Measurements from ENCODE around the gene DNASE1L3.

The DNASE1L3 gene

GRCh38 chr3:58191361-58191991 lies 19.3 kb downstream of the DNASE1L3 start:
- TF ChIP-seq CTCF (IDR thresholded peaks at IDR 0.05; ENCODE audit: low read length, missing control alignments), result no peak
- DNase-seq (ENCODE audit: low read depth), result no peak
- H3K4me3 ChIP-seq (replicated peaks; ENCODE audit: low read depth, low read length), result no peak overlapping the region

GRCh38 chr3:58190882-58191281 lies 19.9 kb downstream of the DNASE1L3 start:
- no peak for TF ChIP-seq CTCF (IDR thresholded peaks at IDR 0.05; ENCODE audit: low read length, missing control alignments)
- DNase-seq (ENCODE audit: low read depth), result no peak
- H3K4me3 ChIP-seq (replicated peaks; ENCODE audit: low read depth, low read length), result no peak overlapping the region

GRCh38 chr3:58190291-58190690 lies 20.5 kb downstream of the DNASE1L3 start:
- no peak for TF ChIP-seq CTCF (IDR thresholded peaks at IDR 0.05; ENCODE audit: low read length, missing control alignments)
- DNase-seq (ENCODE audit: low read depth), result no peak
- no peak overlapping the region for H3K4me3 ChIP-seq (replicated peaks; ENCODE audit: low read depth, low read length)

GRCh38 chr3:58189691-58190090 lies 21.1 kb downstream of the DNASE1L3 start:
- H3K4me3 ChIP-seq (replicated peaks; ENCODE audit: low read depth, low read length), result no peak overlapping the region
- no peak for TF ChIP-seq CTCF (IDR thresholded peaks at IDR 0.05; ENCODE audit: low read length, missing control alignments)
- DNase-seq (ENCODE audit: low read depth), result no peak

GRCh38 chr3:58188921-58189451 lies 21.8 kb downstream of the DNASE1L3 start:
- H3K4me3 ChIP-seq (replicated peaks; ENCODE audit: low read depth, low read length), result no peak overlapping the region
- no peak for TF ChIP-seq CTCF (IDR thresholded peaks at IDR 0.05; ENCODE audit: low read length, missing control alignments)
- DNase-seq (ENCODE audit: low read depth), result no peak

GRCh38 chr3:58188173-58188564 lies 22.6 kb downstream of the DNASE1L3 start:
- TF ChIP-seq CTCF (IDR thresholded peaks at IDR 0.05; ENCODE audit: low read length, missing control alignments), result no peak
- no peak for DNase-seq (ENCODE audit: low read depth)
- H3K4me3 ChIP-seq (replicated peaks; ENCODE audit: low read depth, low read length), result no peak overlapping the region

- no peak for DNase-seq (ENCODE audit: low read depth)
- H3K4me3 ChIP-seq (replicated peaks; ENCODE audit: low read depth, low read length), result no peak overlapping the region
- TF ChIP-seq CTCF (IDR thresholded peaks at IDR 0.05; ENCODE audit: low read length, missing control alignments), result no peak
Measured at GRCh38 chr3:58184982-58185360, 25.8 kb downstream of the DNASE1L3 start.

Measured in fibroblast of pulmonary artery (primary cell).